GM12878 (cell line): ENCODE results near the gene CNTN4.

Experiments used
- EZH2 ChIP-seq: IDR thresholded peaks from 2 replicates; pipeline ENCODE4 v1.6.1; 2012; ENCODE audit warnings: low read depth, mild to moderate bottlenecking, control low read depth, inconsistent platforms, low read length, borderline replicate concordance; ENCODE audit not compliant: control insufficient read depth
- FOXM1 ChIP-seq: IDR thresholded peaks from 2 replicates; pipeline ENCODE4 v1.6.1; 2012; ENCODE audit warnings: low read depth, mild to moderate bottlenecking, inconsistent platforms, low read length, moderate library complexity
- JUND ChIP-seq: IDR thresholded peaks from 2 replicates; pipeline ENCODE4 v1.6.1; 2012; ENCODE audit warnings: low read depth, mild to moderate bottlenecking, low read length, improper control_type of control experiment, moderate library complexity
- RFX5 ChIP-seq: IDR thresholded peaks from 2 replicates; pipeline ENCODE4 v1.6.1; 2011; ENCODE audit warnings: low read depth, low read length, improper control_type of control experiment
- SUZ12 ChIP-seq: fragments of 200-600 bp; sonication (generic); IDR thresholded peaks from one replicate; pipeline ENCODE4 v1.6.1; 2018; ENCODE audit warnings: antibody characterized with exemption, mild to moderate bottlenecking; ENCODE audit not compliant: unreplicated experiment
- YY1 ChIP-seq: IDR thresholded peaks from 2 replicates; pipeline ENCODE4 v1.6.1; 2011; ENCODE audit warnings: low read depth, mild to moderate bottlenecking, low read length
- TF ChIP-seq, protein P1 (sequence below): IDR thresholded peaks from 2 replicates; pipeline ENCODE4 v1.6.1; 2011; ENCODE audit warnings: low read depth, mild to moderate bottlenecking, low read length, moderate library complexity, borderline replicate concordance; ENCODE audit errors: extremely low read depth
- TF ChIP-seq, protein P2 (sequence below): fragments of 450-650 bp; IDR thresholded peaks from 2 replicates; pipeline ENCODE4 v1.6.1; 2017; ENCODE audit warnings: antibody characterized with exemption, mild to moderate bottlenecking, moderate library complexity

DNA sequence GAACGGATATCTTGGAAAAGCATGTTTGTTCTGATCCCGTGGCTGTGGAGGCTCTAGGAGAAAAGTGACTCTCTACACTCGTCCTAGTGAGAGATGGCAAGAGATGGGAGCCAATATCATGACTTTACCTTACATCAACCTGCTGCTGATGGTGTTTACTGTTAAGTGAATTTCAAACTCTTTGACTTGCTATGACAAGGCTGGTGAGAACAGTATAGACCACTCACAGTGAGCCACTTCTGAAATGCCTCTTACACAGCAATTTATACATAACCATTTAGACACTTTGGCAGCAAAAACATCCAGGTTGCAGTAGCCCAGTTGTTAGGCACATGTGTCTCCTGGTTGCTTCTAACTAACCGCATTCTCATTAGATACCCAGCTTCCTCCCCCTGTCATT lies 968.2 kb downstream of the CNTN4 start:
- TF ChIP-seq RFX5: no peak
- no peak for TF ChIP-seq YY1
- TF ChIP-seq, protein P1, sequence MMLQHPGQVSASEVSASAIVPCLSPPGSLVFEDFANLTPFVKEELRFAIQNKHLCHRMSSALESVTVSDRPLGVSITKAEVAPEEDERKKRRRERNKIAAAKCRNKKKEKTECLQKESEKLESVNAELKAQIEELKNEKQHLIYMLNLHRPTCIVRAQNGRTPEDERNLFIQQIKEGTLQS: no peak
- no peak for TF ChIP-seq FOXM1
- TF ChIP-seq, protein P2, sequence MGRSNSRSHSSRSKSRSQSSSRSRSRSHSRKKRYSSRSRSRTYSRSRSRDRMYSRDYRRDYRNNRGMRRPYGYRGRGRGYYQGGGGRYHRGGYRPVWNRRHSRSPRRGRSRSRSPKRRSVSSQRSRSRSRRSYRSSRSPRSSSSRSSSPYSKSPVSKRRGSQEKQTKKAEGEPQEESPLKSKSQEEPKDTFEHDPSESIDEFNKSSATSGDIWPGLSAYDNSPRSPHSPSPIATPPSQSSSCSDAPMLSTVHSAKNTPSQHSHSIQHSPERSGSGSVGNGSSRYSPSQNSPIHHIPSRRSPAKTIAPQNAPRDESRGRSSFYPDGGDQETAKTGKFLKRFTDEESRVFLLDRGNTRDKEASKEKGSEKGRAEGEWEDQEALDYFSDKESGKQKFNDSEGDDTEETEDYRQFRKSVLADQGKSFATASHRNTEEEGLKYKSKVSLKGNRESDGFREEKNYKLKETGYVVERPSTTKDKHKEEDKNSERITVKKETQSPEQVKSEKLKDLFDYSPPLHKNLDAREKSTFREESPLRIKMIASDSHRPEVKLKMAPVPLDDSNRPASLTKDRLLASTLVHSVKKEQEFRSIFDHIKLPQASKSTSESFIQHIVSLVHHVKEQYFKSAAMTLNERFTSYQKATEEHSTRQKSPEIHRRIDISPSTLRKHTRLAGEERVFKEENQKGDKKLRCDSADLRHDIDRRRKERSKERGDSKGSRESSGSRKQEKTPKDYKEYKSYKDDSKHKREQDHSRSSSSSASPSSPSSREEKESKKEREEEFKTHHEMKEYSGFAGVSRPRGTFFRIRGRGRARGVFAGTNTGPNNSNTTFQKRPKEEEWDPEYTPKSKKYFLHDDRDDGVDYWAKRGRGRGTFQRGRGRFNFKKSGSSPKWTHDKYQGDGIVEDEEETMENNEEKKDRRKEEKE: no peak
- no peak for TF ChIP-seq JUND
- no peak for TF ChIP-seq SUZ12
- no peak for TF ChIP-seq EZH2
